ENCODE measurements around the gene BMAL1. TPM values are rescaled to one million over a fixed set of nuclear protein-coding genes. Genes with fewer than 3 reads are reported as not detected.

The BMAL1 gene
- total and polyA plus RNA-seq, 2 donors (not counting 3 experiments of a cell fraction or from before 2014, with no cell fraction given) = 5.8 to 10.1 TPM

DNA sequence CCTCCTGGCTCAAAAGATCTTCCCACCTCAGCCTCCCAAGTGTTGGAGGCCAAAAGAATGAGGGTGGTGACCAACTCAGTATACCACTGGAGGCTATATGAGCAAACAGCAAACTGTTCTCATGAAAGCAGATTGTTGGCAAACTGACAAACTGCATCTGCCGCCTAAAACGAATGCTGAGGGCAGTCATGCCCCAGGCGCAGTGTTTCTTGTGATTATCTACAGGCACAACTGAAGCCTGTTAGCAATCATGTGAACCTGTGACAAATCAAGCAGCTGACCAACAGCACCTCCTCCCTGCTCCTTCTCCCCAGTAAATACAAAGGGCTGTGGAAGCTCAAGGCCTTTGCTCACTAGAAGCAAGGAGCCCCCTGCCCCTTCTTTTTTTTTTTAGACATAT, 137.6 kb downstream of the BMAL1 start:
- dilution Hi-C loops (cut with MboI; ENCODE audit: extremely low pct_ligation_motif_present, low sequenced_read_pairs) (no loop called here), intact Hi-C loops (cut with micrococcal nuclease) (no loop called here)
- Histone ChIP-seq H3K4me3 (replicated peaks in 1 of 3; ENCODE audit: insufficient read depth in 1 of 3, low read depth in 1 of 3, low read length in 3 of 3) (no peak overlapping the region), H3K79me2 (ENCODE audit: control insufficient read depth, insufficient read depth, low read length) (no peaks in the 10 kb centered on the region), H3K27me3 (ENCODE audit: control insufficient read depth in 2 of 2, insufficient read depth in 2 of 2, low read length in 2 of 2) (no peaks in the 10 kb centered on the region), H3K27ac (ENCODE audit: insufficient read depth, low read depth, low read length) (no peak overlapping the region), H4K20me1 (replicated peaks; ENCODE audit: control insufficient read depth, extremely low read depth, insufficient read depth, low read length) (no peaks in the 10 kb centered on the region), H3K9me1 (replicated peaks; ENCODE audit: control insufficient read depth, extremely low read depth, insufficient read depth, low read length) (no peaks in the 10 kb centered on the region), H2AFZ (ENCODE audit: low read depth, low read length) (no peak overlapping the region), H3K9me3 (replicated peaks; ENCODE audit: control insufficient read depth, insufficient read depth, low read length) (no peaks in the 10 kb centered on the region), H3K4me1 (ENCODE audit: control insufficient read depth, extremely low read depth, insufficient read depth, low read length) (no peaks in the 10 kb centered on the region), H3K36me3 (ENCODE audit: control insufficient read depth in 2 of 2, extremely low read depth in 1 of 2, insufficient read depth in 2 of 2, low read length in 2 of 2) (peaks cover 8 to 13% of the 10 kb centered on the region in 2 experiments), H3K9ac (replicated peaks; ENCODE audit: extremely low read depth, insufficient read depth, low read length) (no peak overlapping the region), H3K4me2 (ENCODE audit: insufficient read depth, low read length) (no peak overlapping the region)
- TF ChIP-seq, protein P1, sequence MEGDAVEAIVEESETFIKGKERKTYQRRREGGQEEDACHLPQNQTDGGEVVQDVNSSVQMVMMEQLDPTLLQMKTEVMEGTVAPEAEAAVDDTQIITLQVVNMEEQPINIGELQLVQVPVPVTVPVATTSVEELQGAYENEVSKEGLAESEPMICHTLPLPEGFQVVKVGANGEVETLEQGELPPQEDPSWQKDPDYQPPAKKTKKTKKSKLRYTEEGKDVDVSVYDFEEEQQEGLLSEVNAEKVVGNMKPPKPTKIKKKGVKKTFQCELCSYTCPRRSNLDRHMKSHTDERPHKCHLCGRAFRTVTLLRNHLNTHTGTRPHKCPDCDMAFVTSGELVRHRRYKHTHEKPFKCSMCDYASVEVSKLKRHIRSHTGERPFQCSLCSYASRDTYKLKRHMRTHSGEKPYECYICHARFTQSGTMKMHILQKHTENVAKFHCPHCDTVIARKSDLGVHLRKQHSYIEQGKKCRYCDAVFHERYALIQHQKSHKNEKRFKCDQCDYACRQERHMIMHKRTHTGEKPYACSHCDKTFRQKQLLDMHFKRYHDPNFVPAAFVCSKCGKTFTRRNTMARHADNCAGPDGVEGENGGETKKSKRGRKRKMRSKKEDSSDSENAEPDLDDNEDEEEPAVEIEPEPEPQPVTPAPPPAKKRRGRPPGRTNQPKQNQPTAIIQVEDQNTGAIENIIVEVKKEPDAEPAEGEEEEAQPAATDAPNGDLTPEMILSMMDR (IDR thresholded peaks at IDR 0.05; ENCODE audit: extremely low read depth in 1 of 2, insufficient read depth in 1 of 2, low read depth in 1 of 2, low read length in 2 of 2) = no peak
- TF ChIP-seq EZH2 (IDR thresholded peaks at IDR 0.05; ENCODE audit: borderline replicate concordance, low read depth, low read length, severe bottlenecking) = no peak
- no peak for TF ChIP-seq MYC (IDR thresholded peaks at IDR 0.05; ENCODE audit: low read depth, low read length)
- no peak for TF ChIP-seq GATA2 (IDR thresholded peaks at IDR 0.05; ENCODE audit: insufficient read depth, insufficient read length, low read depth, low read length)
- TF ChIP-seq POLR2A (IDR thresholded peaks at IDR 0.05; ENCODE audit: low read depth, low read length) = no peak
- DNase-seq (ENCODE audit: low read depth, low spot score) = no peak
- no peak for FAIRE-seq
- no TSS peak for BruUV-seq (replicated peaks)
- ChIA-PET CTCF (no interaction called here), POLR2A (no interaction called here)

DNA sequence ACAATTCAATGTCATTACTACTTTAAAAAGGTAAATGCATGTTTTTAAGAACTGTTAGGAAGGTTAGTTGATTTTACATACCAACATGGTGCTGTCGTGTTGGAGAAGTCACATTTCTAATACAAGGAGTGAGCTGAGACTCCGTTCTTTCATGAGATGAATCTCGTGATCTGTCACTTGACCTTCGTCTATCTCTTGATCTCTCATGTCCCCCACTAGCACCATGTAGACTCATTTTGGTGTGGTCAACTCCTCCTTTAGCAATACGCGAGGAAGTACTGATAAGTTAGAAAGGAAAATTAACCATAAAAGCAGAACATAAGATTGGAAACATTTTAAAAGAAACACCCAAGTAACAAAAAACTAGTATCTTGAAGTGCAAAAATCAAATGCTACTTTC, 144.0 kb downstream of the BMAL1 start:
- peaks cover under 1% of the 10 kb centered on the region for H3K9me1 ChIP-seq (replicated peaks; ENCODE audit: control insufficient read depth, extremely low read depth, insufficient read depth, low read length)
- peaks cover 7% of the 10 kb centered on the region for H4K20me1 ChIP-seq (replicated peaks; ENCODE audit: control insufficient read depth, extremely low read depth, insufficient read depth, low read length)
- H3K4me2 ChIP-seq (ENCODE audit: insufficient read depth, low read length) = no peak overlapping the region
- TF ChIP-seq POLR2A (IDR thresholded peaks at IDR 0.05; ENCODE audit: low read depth, low read length) = no peak
- no peak for TF ChIP-seq MYC (IDR thresholded peaks at IDR 0.05; ENCODE audit: low read depth, low read length)
- no peak for TF ChIP-seq EZH2 (IDR thresholded peaks at IDR 0.05; ENCODE audit: borderline replicate concordance, low read depth, low read length, severe bottlenecking)
- TF ChIP-seq POLR2AphosphoS5 (IDR thresholded peaks at IDR 0.05; ENCODE audit: insufficient read depth, low read depth, low read length) = no peak
- TF ChIP-seq JUN (IDR thresholded peaks at IDR 0.05; ENCODE audit: borderline replicate concordance, insufficient read depth, insufficient read length, low read depth) = no peak
- no peak for TF ChIP-seq GATA2 (IDR thresholded peaks at IDR 0.05; ENCODE audit: insufficient read depth, insufficient read length, low read depth, low read length)
- TF ChIP-seq, protein P2, sequence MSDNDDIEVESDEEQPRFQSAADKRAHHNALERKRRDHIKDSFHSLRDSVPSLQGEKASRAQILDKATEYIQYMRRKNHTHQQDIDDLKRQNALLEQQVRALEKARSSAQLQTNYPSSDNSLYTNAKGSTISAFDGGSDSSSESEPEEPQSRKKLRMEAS (IDR thresholded peaks at IDR 0.05; ENCODE audit: insufficient read depth, insufficient read length) = no peak
- TF ChIP-seq FOS (IDR thresholded peaks at IDR 0.05; ENCODE audit: borderline replicate concordance, insufficient read depth, low read length) = no peak
- TF ChIP-seq, protein P1 (IDR thresholded peaks at IDR 0.05; ENCODE audit: extremely low read depth in 1 of 2, insufficient read depth in 1 of 2, low read depth in 1 of 2, low read length in 2 of 2) = no peak
- H3K27me3 ChIP-seq (ENCODE audit: control insufficient read depth in 2 of 2, insufficient read depth in 2 of 2, low read length in 2 of 2) = no peaks in the 10 kb centered on the region
- CTCF ChIA-PET = interaction anchor here (1.1 to 1.4 kb wide), 4 partner anchors 36 to 67 kb away, joined by 3 to 6 read pairs (median 4); no protein-coding TSS in a partner anchor
- H3K4me1 ChIP-seq (ENCODE audit: control insufficient read depth, extremely low read depth, insufficient read depth, low read length) = no peaks in the 10 kb centered on the region
- H2AFZ ChIP-seq (ENCODE audit: low read depth, low read length) = no peak overlapping the region
- DNase-seq (ENCODE audit: low read depth, low spot score) (no peak), FAIRE-seq (no peak)
- no peaks in the 10 kb centered on the region for H3K9me3 ChIP-seq (replicated peaks; ENCODE audit: control insufficient read depth, insufficient read depth, low read length)
- H3K79me2 ChIP-seq (ENCODE audit: control insufficient read depth, insufficient read depth, low read length) = peaks cover 43% of the 10 kb centered on the region
- H3K36me3 ChIP-seq (ENCODE audit: control insufficient read depth in 2 of 2, extremely low read depth in 1 of 2, insufficient read depth in 2 of 2, low read length in 2 of 2) = peaks cover 0 to 6% of the 10 kb centered on the region in 2 experiments
- intact Hi-C loops (cut with micrococcal nuclease) (no loop called here), dilution Hi-C loops (cut with MboI; ENCODE audit: extremely low pct_ligation_motif_present, low sequenced_read_pairs) (no loop called here)
- BruUV-seq (replicated peaks) = no TSS peak
- no peak overlapping the region for H3K27ac ChIP-seq (ENCODE audit: insufficient read depth, low read depth, low read length)
- no peak overlapping the region for H3K4me3 ChIP-seq (replicated peaks in 1 of 3; ENCODE audit: insufficient read depth in 1 of 3, low read depth in 1 of 3, low read length in 3 of 3)
- H3K9ac ChIP-seq (replicated peaks; ENCODE audit: extremely low read depth, insufficient read depth, low read length) = no peak overlapping the region
- POLR2A ChIA-PET = no interaction called here
